ENCODE results near the gene IL17RC. TPM values are rescaled to one million over a fixed set of nuclear protein-coding genes. Genes with fewer than 3 reads are reported as not detected.

Gene IL17RC
- total and polyA plus RNA-seq, 2 donors (not counting 1 experiment from before 2014, with no cell fraction given), result 17.1 to 17.5 TPM

- H2AFZ ChIP-seq (ENCODE audit: low read length), result no peak overlapping the region
Measured at GRCh38 chr3:9876991-9877390, 39.9 kb upstream of the IL17RC start.

GRCh38 chr3:9878700-9879099 is 38.2 kb upstream of the IL17RC start:
- no peak overlapping the region for H3K27ac ChIP-seq (ENCODE audit: insufficient read depth, low read length)
- TF ChIP-seq EZH2 (IDR thresholded peaks at IDR 0.05; ENCODE audit: low read length, missing control alignments) (no peak), CTCF (conservative IDR thresholded peaks at IDR 0.05 in 1 of 2, IDR thresholded peaks at IDR 0.05 in 1 of 2; ENCODE audit: low read depth in 1 of 2, low read length in 2 of 2) (no peak)
- no peak for DNase-seq (ENCODE audit: low read depth in 2 of 2)
- H3K79me2 ChIP-seq (ENCODE audit: control insufficient read depth, insufficient read depth, low read length), result no peaks in the 10 kb centered on the region
- no peaks in the 10 kb centered on the region for H3K9me3 ChIP-seq (ENCODE audit: control insufficient read depth, insufficient read depth, low read depth, low read length)
- peaks cover 2% of the 10 kb centered on the region for H3K4me1 ChIP-seq (ENCODE audit: control insufficient read depth, extremely low read depth, insufficient read depth, low read length)
- no peak overlapping the region for H3K4me2 ChIP-seq (ENCODE audit: extremely low read depth, insufficient read depth, low read length)
- no peak overlapping the region for H3K9ac ChIP-seq (ENCODE audit: insufficient read depth, low read length)
- no peaks in the 10 kb centered on the region for H4K20me1 ChIP-seq (ENCODE audit: control insufficient read depth, extremely low read depth, insufficient read depth, low read length)
- no peak overlapping the region for H2AFZ ChIP-seq (ENCODE audit: low read length)
- H3K27me3 ChIP-seq (ENCODE audit: control insufficient read depth, insufficient read depth, low read length), result no peaks in the 10 kb centered on the region
- H3K4me3 ChIP-seq (replicated peaks in 1 of 4; ENCODE audit: control extremely low read depth in 1 of 4, insufficient read depth in 1 of 4, low read depth in 3 of 4, low read length in 4 of 4), result no peak overlapping the region
- no peaks in the 10 kb centered on the region for H3K36me3 ChIP-seq (ENCODE audit: control insufficient read depth, insufficient read depth, low read length)

More at GRCh38 chr3:9876991-9877390, 39.9 kb upstream of the IL17RC start:
- no peak overlapping the region for H3K9ac ChIP-seq (ENCODE audit: insufficient read depth, low read length)
- H3K27me3 ChIP-seq (ENCODE audit: control insufficient read depth, insufficient read depth, low read length), result no peaks in the 10 kb centered on the region
- H3K36me3 ChIP-seq (ENCODE audit: control insufficient read depth, insufficient read depth, low read length), result no peaks in the 10 kb centered on the region
- no peaks in the 10 kb centered on the region for H3K4me1 ChIP-seq (ENCODE audit: control insufficient read depth, extremely low read depth, insufficient read depth, low read length)
- DNase-seq (ENCODE audit: low read depth in 2 of 2), result no peak
- TF ChIP-seq CTCF (conservative IDR thresholded peaks at IDR 0.05 in 1 of 2, IDR thresholded peaks at IDR 0.05 in 1 of 2; ENCODE audit: low read depth in 1 of 2, low read length in 2 of 2) (no peak), EZH2 (IDR thresholded peaks at IDR 0.05; ENCODE audit: low read length, missing control alignments) (no peak)
- H3K27ac ChIP-seq (ENCODE audit: insufficient read depth, low read length), result no peak overlapping the region
- no peaks in the 10 kb centered on the region for H4K20me1 ChIP-seq (ENCODE audit: control insufficient read depth, extremely low read depth, insufficient read depth, low read length)
- no peaks in the 10 kb centered on the region for H3K9me3 ChIP-seq (ENCODE audit: control insufficient read depth, insufficient read depth, low read depth, low read length)
- H3K79me2 ChIP-seq (ENCODE audit: control insufficient read depth, insufficient read depth, low read length), result no peaks in the 10 kb centered on the region
- no peak overlapping the region for H3K4me2 ChIP-seq (ENCODE audit: extremely low read depth, insufficient read depth, low read length)
- no peak overlapping the region for H3K4me3 ChIP-seq (replicated peaks in 1 of 4; ENCODE audit: control extremely low read depth in 1 of 4, insufficient read depth in 1 of 4, low read depth in 3 of 4, low read length in 4 of 4)

- no peak for DNase-seq (ENCODE audit: low read depth in 2 of 2)
- peaks cover 5% of the 10 kb centered on the region for H3K4me1 ChIP-seq (ENCODE audit: control insufficient read depth, extremely low read depth, insufficient read depth, low read length)
- peak within 1 kb of the TSS; percentile 62 for H2AFZ ChIP-seq (ENCODE audit: low read length)
- H3K4me3 ChIP-seq (replicated peaks in 1 of 4; ENCODE audit: control extremely low read depth in 1 of 4, insufficient read depth in 1 of 4, low read depth in 3 of 4, low read length in 4 of 4), result no peak within 1 kb of the TSS
- no peaks in the 10 kb centered on the region for H4K20me1 ChIP-seq (ENCODE audit: control insufficient read depth, extremely low read depth, insufficient read depth, low read length)
- H3K79me2 ChIP-seq (ENCODE audit: control insufficient read depth, insufficient read depth, low read length), result no peaks in the 10 kb centered on the region
- no peak within 1 kb of the TSS for H3K27ac ChIP-seq (ENCODE audit: insufficient read depth, low read length)
- no peaks in the 10 kb centered on the region for H3K9me3 ChIP-seq (ENCODE audit: control insufficient read depth, insufficient read depth, low read depth, low read length)
- H3K4me2 ChIP-seq (ENCODE audit: extremely low read depth, insufficient read depth, low read length), result no peak within 1 kb of the TSS
- no peaks in the 10 kb centered on the region for H3K36me3 ChIP-seq (ENCODE audit: control insufficient read depth, insufficient read depth, low read length)
- TF ChIP-seq EZH2 (IDR thresholded peaks at IDR 0.05; ENCODE audit: low read length, missing control alignments), result no peak
- no peak for TF ChIP-seq CTCF (conservative IDR thresholded peaks at IDR 0.05 in 1 of 2, IDR thresholded peaks at IDR 0.05 in 1 of 2; ENCODE audit: low read depth in 1 of 2, low read length in 2 of 2)
- no peak within 1 kb of the TSS for H3K9ac ChIP-seq (ENCODE audit: insufficient read depth, low read length)
- H3K27me3 ChIP-seq (ENCODE audit: control insufficient read depth, insufficient read depth, low read length), result no peaks in the 10 kb centered on the region
Measured at GRCh38 chr3:9879830-9880549, 36.9 kb upstream of the IL17RC start, which contains the start of gene CIDEC. TSS of gene CIDEC (minus strand) at chr3:9880253. CDS start at chr3:9878486, 1,767 bp downstream.
